Upper lobe of left lung (tissue), 6 donors: ENCODE measurements around the gene MVB12B. TPM values are rescaled to one million over a fixed set of nuclear protein-coding genes. Genes with fewer than 3 reads are reported as not detected.
A peak's percentile ranks its signal among the peaks of the same experiment; 100 is the strongest.

Experiments
- ATAC-seq, 2 donors: fragments of 200-7000 bp; cut with Tn5 transposase; one replicate each; pipeline ENCODE4 v1.9.1; 2022; ENCODE audit warnings: mild to moderate bottlenecking in 2 of 2, moderate library complexity in 2 of 2; ENCODE audit not compliant: low FRiP score in 2 of 2
- DNase-seq, 2 donors: peaks; one replicate each; pipeline ENCODE4 v3.0.0-alpha.2; 2019 to 2020
- H3K27ac ChIP-seq, 4 donors: fragments of 200-600 bp; sonication (generic); one replicate each; pipeline ENCODE4 v1.5.1; 2016 to 2019
- H3K27me3 ChIP-seq, 4 donors: fragments of 200-600 bp; sonication (generic); one replicate each; pipeline ENCODE4 v1.5.1; 2017 to 2019
- H3K36me3 ChIP-seq, 4 donors: fragments of 200-600 bp; sonication (generic); one replicate each; pipeline ENCODE4 v1.5.1; 2016 to 2019
- H3K4me1 ChIP-seq, 4 donors: fragments of 200-600 bp; sonication (generic); one replicate each; pipeline ENCODE4 v1.5.1; 2018 to 2019
- H3K4me3 ChIP-seq, 4 donors: fragments of 200-600 bp; sonication (generic); one replicate each; pipeline ENCODE4 v1.5.1; 2017 to 2019; ENCODE audit warnings: mild to moderate bottlenecking in 2 of 4, moderate library complexity in 1 of 4
- H3K9me3 ChIP-seq, 4 donors: fragments of 200-600 bp; sonication (generic); one replicate each; pipeline ENCODE4 v1.5.1; 2018 to 2019
- CTCF ChIP-seq, 6 experiments: fragments of 450-650 bp in 4 of 6; fragments of 200-600 bp in 2 of 6; sonication (generic) in 2 of 6; IDR thresholded peaks; one replicate each; pipeline ENCODE4 v1.5.1; 2016 to 2019; ENCODE audit warnings: antibody characterized with exemption in 6 of 6
- EP300 ChIP-seq, 4 donors: sonication (generic); formaldehyde crosslinking; IDR thresholded peaks; one replicate each; pipeline ENCODE4 v1.5.1; 2017; ENCODE audit warnings: antibody characterized with exemption in 4 of 4, control low read depth in 2 of 4
- POLR2A ChIP-seq, 4 donors: fragments of 450-650 bp; IDR thresholded peaks; one replicate each; pipeline ENCODE4 v1.5.1; 2016 to 2017; ENCODE audit warnings: antibody characterized with exemption in 4 of 4, mild to moderate bottlenecking in 2 of 4
- POLR2AphosphoS5 ChIP-seq, 2 donors: sonication (generic); formaldehyde crosslinking; IDR thresholded peaks; one replicate each; pipeline ENCODE4 v1.5.1; 2017; ENCODE audit warnings: antibody characterized with exemption in 2 of 2
- WGBS, 2 donors: methylation state at CpG; one replicate each; pipeline ENCODE4 v1.1.5; 2017 to 2018; 5-methylcytosine and 5-hydroxymethylcytosine counted together
- total RNA-seq, 6 donors: library from RNA; depleted of rRNA in 4 of 6; stranded (reverse); fragments of >200 nt in 4 of 6; gene quantifications; one replicate each; pipeline versions ENCODE4 v1.1.0 to v1.2.1, GENCODE V29; 2016 to 2021
- donor health status: DM: no; HTN: no; CAD: no; lungs with moderate emphysema.
- donor health status: DM: no; HTN: yes; CAD: no; lungs with severe emphysema.

MVB12B gene
- total RNA-seq, 6 donors from 2014 or later, result 36.7 to 60.7 (median 41.0) TPM

DNA sequence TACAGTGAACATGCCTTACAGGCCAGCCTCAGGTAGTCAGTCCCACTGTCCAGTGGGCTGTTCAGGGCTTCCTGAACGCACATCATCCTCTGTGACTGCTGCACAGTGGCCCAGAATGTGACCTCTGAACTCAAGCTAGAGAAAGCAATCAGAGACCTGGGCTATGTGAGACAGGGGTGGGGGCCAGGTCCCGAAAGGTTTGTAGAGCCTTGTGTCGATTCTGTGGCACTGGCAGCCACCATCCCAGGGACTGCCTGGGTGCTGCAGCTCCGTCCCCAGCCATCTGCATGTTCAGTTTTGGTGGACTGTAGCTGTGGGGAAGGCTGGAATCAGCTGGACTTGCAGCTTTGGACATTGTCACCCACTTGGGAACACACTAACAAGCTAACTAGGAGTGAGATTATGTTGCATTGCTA, 47.7 kb downstream of the MVB12B start:
- ATAC-seq (no peak), DNase-seq (no peak)
- TF ChIP-seq EP300 (IDR thresholded peaks at IDR 0.05), result no peak
- TF ChIP-seq POLR2AphosphoS5 (IDR thresholded peaks at IDR 0.05), result no peak
- TF ChIP-seq POLR2A (IDR thresholded peaks at IDR 0.05), result no peak
- TF ChIP-seq CTCF (IDR thresholded peaks at IDR 0.05), result no peak
- 90 to 98% methylated on average over 2 to 4 of the region's 4 CpGs for WGBS, 2 donors
- Histone ChIP-seq H3K27me3 (no peaks in the 10 kb centered on the region), H3K9me3 (no peaks in the 10 kb centered on the region), H3K27ac (peak overlapping the region in 2 of 4 donors; percentile 81 to 86), H3K36me3 (no peaks in the 10 kb centered on the region), H3K4me1 (peaks cover 37 to 68% (median 58%) of the 10 kb centered on the region in 4 donors), H3K4me3 (no peak overlapping the region)

DNA sequence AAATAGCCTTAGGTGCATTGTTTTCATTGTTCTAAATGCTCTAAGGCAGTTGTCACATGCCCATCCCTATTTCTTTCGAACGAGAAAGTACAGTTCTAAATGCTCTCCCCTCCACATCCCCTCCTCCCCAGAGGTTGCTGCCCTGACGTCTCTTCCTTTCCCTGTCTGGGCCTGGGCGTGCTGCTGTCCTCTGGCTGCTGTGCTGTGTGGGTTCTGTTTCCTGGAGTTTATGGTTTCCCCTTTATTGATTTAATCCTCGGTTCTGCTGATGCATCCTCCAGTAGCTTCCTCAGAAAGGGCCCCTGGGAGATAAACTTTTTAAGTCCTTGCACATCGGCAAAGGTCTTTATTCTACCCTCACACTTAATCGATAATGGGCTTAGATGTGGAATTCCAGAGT, 48.8 kb downstream of the MVB12B start:
- WGBS, 2 donors, result 27 to 38% methylated on average over 7 of the region's 7 CpGs
- no peaks in the 10 kb centered on the region for H3K27me3 ChIP-seq
- H3K27ac ChIP-seq, result peak overlapping the region in 3 of 4 donors; percentile 56 to 86 (median 81)

DNA sequence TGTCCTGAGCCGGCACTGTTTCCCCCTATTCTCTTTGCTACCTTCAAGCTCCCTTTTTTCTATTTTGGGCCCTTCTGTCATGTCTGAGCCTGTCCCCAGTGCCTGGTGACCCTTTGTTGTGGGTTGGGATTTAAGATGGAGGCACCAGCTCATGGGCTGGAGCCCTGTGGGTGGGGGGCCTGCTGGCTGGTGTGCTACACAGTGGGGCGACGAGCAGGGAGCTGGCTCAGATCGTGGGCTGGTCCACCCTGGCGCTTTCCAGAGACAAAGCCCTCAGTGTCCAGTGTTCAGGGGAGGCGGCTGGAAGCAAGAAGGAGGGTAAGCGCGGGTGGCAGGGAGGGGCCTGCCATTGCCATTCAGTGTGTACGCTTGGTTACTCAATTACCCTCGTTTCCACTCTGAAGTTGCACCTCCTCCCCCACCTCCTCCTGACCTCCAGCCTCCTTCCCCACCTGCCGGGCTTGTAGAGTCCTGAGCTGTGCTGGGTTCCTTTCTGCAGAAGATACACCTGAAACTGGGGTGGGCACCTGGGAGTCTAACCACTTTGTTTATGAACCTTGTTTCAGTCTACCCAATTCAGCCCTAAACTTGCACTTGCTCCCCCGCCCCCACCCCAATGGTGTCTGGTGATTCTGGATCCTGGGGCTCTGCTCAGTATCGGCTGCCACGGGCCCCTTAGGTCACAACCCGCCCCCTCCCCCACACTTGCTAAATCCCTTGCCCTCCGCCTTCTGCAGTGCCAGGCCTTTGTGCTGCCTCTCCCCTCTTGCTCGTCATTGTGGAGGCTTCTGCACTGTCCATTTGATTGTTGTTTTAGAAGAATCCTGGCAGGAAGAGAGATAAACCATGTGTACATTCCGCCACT, 49.9 kb downstream of the MVB12B start:
- Histone ChIP-seq H3K9me3 (no peaks in the 10 kb centered on the region), H3K4me1 (peaks cover 37 to 72% (median 58%) of the 10 kb centered on the region in 4 donors), H3K27ac (peak overlapping the region; percentile 56 to 86 (median 70)), H3K27me3 (no peaks in the 10 kb centered on the region), H3K36me3 (no peaks in the 10 kb centered on the region), H3K4me3 (no peak overlapping the region)
- TF ChIP-seq POLR2AphosphoS5 (IDR thresholded peaks at IDR 0.05) (peak in 1 of 2 donors; percentile 23), CTCF (IDR thresholded peaks at IDR 0.05) (no peak)
- 44 to 52% methylated on average over 13 to 18 of the region's 18 CpGs for WGBS, 2 donors
- DNase-seq, result peak in 1 of 2 donors; percentile 62
- peak in 1 of 2 donors; percentile 48 for ATAC-seq

More for the DNA sequence above, 48.8 kb downstream of the MVB12B start:
- Histone ChIP-seq H3K4me3 (no peak overlapping the region), H3K4me1 (peaks cover 37 to 72% (median 58%) of the 10 kb centered on the region in 4 donors), H3K36me3 (no peaks in the 10 kb centered on the region), H3K9me3 (no peaks in the 10 kb centered on the region)
- peak in 1 of 2 donors; percentile 54 for DNase-seq
- TF ChIP-seq CTCF (IDR thresholded peaks at IDR 0.05) (no peak), EP300 (IDR thresholded peaks at IDR 0.05) (no peak), POLR2AphosphoS5 (IDR thresholded peaks at IDR 0.05) (peak in 1 of 2 donors; percentile 19), POLR2A (IDR thresholded peaks at IDR 0.05) (no peak)
- peak in 1 of 2 donors; percentile 70 for ATAC-seq

- H3K27me3 ChIP-seq, result no peaks in the 10 kb centered on the region
- 65 to 73% methylated on average over 2 of the region's 2 CpGs for WGBS, 2 donors
- H3K4me3 ChIP-seq, result no peak overlapping the region
- no peak for DNase-seq
- peak overlapping the region in 2 of 4 donors; percentile 81 to 86 for H3K27ac ChIP-seq
- peaks cover 37 to 72% (median 56%) of the 10 kb centered on the region in 4 donors for H3K4me1 ChIP-seq
- ATAC-seq, result no peak
- no peak for TF ChIP-seq POLR2AphosphoS5 (IDR thresholded peaks at IDR 0.05)
- peaks cover 0 to 2% (median 0%) of the 10 kb centered on the region in 4 donors for H3K36me3 ChIP-seq
- no peaks in the 10 kb centered on the region for H3K9me3 ChIP-seq
These were observed 50.5 kb downstream of the MVB12B start for GRCh38 chr9:126377176-126377509.

DNA sequence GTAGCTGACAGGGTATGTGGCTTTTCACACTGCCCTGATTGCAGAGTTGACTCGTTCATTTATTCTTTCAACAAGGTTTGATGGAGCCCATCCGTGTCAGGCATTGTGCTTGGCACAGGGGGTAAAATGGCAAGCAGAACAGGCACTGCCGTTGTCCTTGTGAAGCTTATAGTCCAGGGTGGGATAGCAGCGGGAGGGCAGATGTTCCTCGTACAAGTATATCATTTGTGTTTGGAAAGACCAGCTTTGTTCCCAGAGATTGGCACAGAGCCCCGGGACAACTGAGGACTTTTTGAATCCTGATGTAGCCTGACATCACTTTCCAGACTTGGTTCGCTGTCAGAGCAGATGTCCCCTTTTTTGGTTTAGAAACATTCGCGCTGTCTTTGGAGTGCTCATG, 50.9 kb downstream of the MVB12B start:
- Histone ChIP-seq H3K36me3 (peaks cover 0 to 4% (median 0%) of the 10 kb centered on the region in 4 donors), H3K9me3 (no peaks in the 10 kb centered on the region), H3K27me3 (no peaks in the 10 kb centered on the region), H3K4me1 (peaks cover 37 to 69% (median 52%) of the 10 kb centered on the region in 4 donors), H3K4me3 (no peak overlapping the region), H3K27ac (peak overlapping the region in 2 of 4 donors; percentile 81 to 86)
- ATAC-seq (no peak), DNase-seq (no peak)
- 78 to 81% methylated on average over 9 of the region's 9 CpGs for WGBS, 2 donors
- TF ChIP-seq POLR2A (IDR thresholded peaks at IDR 0.05), result no peak
- TF ChIP-seq EP300 (IDR thresholded peaks at IDR 0.05), result no peak
- no peak for TF ChIP-seq CTCF (IDR thresholded peaks at IDR 0.05)
- TF ChIP-seq POLR2AphosphoS5 (IDR thresholded peaks at IDR 0.05), result no peak
